Skeletal muscle satellite cell (primary cell): ENCODE measurements around the gene SIPA1.
A peak's percentile ranks its signal among the peaks of the same experiment; 100 is the strongest.

Experiments
- H3K27me3 ChIP-seq: 2 replicates; pipeline ENCODE4 v1.7.0; 2013; ENCODE audit warnings: low read length; ENCODE audit not compliant: control insufficient read depth, insufficient read depth
- H3K36me3 ChIP-seq: 2 replicates; pipeline ENCODE4 v1.7.0; 2013; ENCODE audit warnings: mild to moderate bottlenecking, control low read depth, low read length; ENCODE audit not compliant: insufficient read depth
- H3K4me1 ChIP-seq: 2 replicates; pipeline ENCODE4 v1.7.0; 2013; ENCODE audit warnings: low read length; ENCODE audit not compliant: control insufficient read depth, insufficient read depth
- H3K4me2 ChIP-seq: 2 replicates; pipeline ENCODE4 v1.7.0; 2013; ENCODE audit warnings: mild to moderate bottlenecking, low read length
- H3K4me3 ChIP-seq: 2 replicates; pipeline ENCODE4 v1.7.0; 2013; ENCODE audit warnings: low read length
- H3K9ac ChIP-seq: 2 replicates; pipeline ENCODE4 v1.7.0; 2013; ENCODE audit warnings: mild to moderate bottlenecking, low read depth, low read length, moderate library complexity
- H3K9me3 ChIP-seq: replicated peaks from 2 replicates; pipeline ENCODE4 v1.7.0; 2013; ENCODE audit warnings: mild to moderate bottlenecking, control low read depth, low read length

Gene SIPA1

DNA sequence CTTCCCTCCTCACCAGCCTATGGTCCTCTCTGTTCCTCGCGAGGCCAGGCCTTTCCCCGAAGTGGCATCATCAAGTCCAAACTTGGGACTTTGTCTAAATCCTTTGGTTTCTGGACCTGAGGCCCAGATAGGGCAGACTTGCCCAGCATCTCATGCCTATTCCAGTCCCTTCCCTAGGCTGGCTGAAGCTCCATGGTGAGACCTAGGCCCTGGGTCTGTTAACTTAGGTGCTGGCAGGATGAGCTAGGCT lies 13.4 kb downstream of the SIPA1 start:
- no peak overlapping the region for H3K9ac ChIP-seq
- no peaks in the 10 kb centered on the region for H3K27me3 ChIP-seq
- H3K36me3 ChIP-seq = peaks cover 39% of the 10 kb centered on the region
- H3K4me1 ChIP-seq = peaks cover 28% of the 10 kb centered on the region
- no peak overlapping the region for H3K4me2 ChIP-seq
- H3K4me3 ChIP-seq = no peak overlapping the region
- no peaks in the 10 kb centered on the region for H3K9me3 ChIP-seq

DNA sequence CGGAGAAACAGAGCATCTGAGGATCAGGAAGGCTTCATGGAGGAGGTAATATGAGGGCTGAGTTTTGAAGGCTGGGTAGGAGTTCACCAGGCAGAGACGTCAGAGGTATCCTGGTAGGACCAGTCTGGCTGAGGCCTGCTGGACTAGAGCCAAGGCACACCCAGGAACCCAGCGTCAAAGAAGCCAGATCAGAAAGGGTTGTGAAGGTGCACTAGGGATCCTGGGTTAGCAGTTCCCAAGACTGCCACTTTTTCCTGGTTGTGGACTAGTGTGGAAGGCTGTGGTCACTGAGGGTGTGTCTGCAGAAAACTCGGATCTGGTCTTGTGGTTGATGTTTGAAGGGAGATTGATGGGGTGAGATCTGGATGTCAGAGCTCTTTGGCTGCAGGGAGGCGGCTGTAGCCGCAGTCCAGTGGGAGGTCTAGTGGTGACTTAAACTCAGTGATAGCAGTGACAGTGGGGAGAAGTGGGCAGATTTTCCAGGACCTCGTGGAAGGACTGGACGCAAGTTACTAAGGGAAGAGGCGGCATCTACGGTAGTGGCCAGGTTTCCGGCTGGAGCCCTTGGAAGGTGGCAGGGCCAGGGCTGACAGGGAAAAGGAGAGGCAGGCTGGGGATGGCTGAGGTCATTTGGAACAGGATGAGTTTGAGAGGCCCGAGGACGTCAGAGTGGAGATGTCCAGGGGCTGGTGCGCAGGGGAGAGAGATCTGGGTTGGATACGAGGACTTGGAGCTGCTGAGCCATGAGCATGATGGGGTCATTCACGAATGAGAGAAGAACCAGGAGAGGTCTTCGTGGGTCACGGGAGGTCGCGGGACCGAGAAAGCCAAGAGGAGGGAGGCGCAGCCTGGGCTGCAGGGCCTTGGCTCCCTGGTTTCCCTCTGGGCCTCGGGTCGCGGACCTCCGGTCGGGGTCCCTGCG lies 13.9 kb downstream of the SIPA1 start:
- Histone ChIP-seq H3K4me1 (peaks cover 27% of the 10 kb centered on the region), H3K9ac (peak overlapping the region; percentile 87), H3K4me3 (peak overlapping the region; percentile 78), H3K27me3 (no peaks in the 10 kb centered on the region), H3K36me3 (peaks cover 42% of the 10 kb centered on the region), H3K9me3 (no peaks in the 10 kb centered on the region), H3K4me2 (peak overlapping the region; percentile 92)

DNA sequence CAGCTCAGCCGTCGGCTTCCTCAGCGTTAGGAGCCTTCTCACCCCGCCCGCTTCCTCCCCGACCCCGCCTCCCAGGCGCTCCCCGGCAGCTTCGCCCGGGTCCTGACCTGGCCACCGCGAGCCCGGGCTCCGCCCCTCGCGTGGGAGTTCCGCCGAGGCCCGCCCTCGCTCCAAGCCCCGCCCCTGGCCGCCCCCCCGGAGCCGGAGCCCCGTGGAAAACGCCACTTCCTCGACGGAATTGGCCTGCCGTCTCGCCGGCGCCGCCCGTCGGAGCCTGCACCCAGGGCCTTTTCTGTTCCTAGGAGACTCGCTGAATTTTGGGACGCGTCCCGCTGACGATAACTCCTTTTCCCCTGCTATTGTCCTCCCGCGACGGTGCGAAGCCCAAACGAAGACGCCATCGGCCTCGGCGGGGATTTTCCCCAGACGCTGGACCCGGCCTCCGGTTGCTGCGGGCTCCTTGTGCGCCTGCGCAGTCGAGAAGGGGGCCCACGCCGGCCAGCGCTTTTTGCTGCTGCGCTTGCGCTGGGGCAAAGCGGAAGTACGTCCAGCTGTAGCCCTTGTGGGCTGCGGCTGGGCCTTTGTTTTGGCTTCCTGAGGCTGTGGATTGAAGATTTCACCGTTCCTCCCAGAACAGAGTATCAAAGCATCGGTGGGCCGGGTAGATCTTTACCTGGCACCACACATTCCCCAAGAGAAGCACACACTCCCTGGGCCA lies 14.8 kb downstream of the SIPA1 start:
- Histone ChIP-seq H3K4me1 (peaks cover 25% of the 10 kb centered on the region), H3K9me3 (no peaks in the 10 kb centered on the region), H3K9ac (peak overlapping the region; percentile 87), H3K4me3 (peak overlapping the region; percentile 78), H3K27me3 (no peaks in the 10 kb centered on the region), H3K4me2 (peak overlapping the region; percentile 92), H3K36me3 (peaks cover 50% of the 10 kb centered on the region)

DNA sequence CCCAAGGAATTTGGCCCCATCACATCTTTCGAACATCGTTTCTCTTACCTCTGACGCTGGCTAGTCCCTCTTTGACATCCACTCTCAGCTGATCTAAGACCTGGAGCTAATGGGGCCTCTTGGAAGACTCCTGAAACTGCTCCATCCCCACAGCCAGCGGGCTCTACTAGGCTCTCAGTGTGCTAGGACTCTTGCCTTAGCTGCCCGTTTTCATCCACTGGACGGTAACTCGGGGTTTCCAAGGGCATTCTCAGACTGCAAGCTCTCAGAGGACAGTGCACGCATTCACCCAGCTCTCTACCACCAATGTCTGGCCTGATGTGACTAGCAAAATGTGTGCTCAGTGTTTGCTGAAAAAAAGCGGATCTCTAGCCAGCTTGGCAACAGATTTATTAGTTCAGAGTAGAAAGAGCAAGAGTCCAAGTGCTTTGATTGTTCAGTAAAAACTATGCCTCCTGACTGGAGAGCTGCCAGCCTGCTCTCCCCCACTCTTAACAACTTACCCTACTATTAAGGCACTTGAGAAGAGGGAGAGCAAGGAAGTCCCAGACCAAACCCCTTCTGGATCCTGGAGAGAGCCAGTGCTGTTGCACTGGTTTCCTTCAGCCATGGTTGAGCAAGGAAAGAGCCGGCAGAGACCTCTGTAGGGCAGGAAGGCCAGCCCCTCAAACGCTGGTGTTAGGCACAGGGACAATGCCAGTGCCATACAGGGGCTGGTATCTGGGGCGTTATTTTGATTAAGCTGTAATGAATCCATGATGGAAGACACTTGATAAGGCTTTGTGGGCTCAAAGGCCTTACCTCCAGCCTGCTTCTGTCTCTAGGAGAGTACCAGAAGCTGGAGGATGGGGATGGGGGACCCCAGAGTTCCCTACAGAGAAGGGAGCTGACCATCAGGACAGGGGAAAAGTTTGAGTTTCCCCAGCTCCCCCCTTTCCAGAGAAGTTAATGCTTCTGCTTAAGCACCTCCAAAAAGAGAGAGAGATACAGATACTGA lies 15.6 kb downstream of the SIPA1 start:
- H3K9ac ChIP-seq = peak overlapping the region; percentile 87
- H3K4me1 ChIP-seq = peaks cover 25% of the 10 kb centered on the region
- H3K36me3 ChIP-seq = peaks cover 59% of the 10 kb centered on the region
- peak overlapping the region; percentile 78 for H3K4me3 ChIP-seq
- H3K27me3 ChIP-seq = no peaks in the 10 kb centered on the region
- peak overlapping the region; percentile 92 for H3K4me2 ChIP-seq
- no peaks in the 10 kb centered on the region for H3K9me3 ChIP-seq

DNA sequence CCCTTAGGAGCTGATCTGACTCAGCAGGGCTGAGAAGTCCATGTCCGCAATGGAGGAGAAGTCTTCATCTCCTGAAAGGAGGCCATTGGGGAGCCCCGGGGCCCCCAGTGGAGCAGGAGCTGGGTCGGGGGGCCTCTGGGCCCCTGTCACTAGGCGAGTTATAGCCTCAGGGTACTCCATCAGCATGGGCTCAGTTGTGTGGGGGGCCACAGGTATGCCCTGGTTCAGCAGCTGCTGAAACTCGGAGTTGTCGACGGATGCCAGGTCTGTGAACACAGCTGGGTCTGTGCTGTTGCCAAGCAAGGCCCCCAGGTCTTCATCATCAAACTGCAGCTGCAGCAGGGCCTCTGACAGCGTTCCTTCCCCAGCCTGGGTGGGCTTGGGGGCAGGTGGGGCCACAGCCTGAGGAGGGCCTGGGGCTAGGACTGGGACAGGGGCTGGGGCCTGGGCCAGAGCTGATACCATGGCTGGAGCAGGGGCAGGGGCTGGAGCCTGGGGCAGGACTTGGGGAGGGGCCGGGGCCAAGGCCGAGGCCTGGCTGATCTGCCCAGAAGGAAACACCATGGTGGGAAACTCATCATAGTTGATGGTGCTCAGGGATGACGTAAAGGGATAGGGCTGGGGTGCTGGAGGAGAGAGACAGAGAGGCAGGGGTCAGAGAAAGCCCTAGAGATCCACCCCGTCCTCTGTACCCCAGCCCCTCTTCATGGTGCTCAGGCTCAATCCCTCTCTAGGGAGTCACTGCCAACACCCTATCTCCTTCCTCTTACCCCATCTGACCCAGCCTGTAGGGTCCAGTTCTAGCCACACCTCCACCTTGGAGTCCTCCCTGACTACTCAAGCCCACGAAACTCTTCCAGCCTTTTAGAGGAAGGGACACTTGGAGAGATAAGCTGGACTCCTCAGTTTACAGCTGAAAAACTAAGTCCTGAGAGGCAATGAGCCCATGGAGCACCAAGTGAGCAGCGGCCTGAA lies 16.8 kb downstream of the SIPA1 start:
- H3K27me3 ChIP-seq = no peaks in the 10 kb centered on the region
- no peaks in the 10 kb centered on the region for H3K9me3 ChIP-seq
- peaks cover 25% of the 10 kb centered on the region for H3K4me1 ChIP-seq
- peaks cover 67% of the 10 kb centered on the region for H3K36me3 ChIP-seq
- no peak overlapping the region for H3K4me2 ChIP-seq
- H3K9ac ChIP-seq = no peak overlapping the region
- H3K4me3 ChIP-seq = no peak overlapping the region

DNA sequence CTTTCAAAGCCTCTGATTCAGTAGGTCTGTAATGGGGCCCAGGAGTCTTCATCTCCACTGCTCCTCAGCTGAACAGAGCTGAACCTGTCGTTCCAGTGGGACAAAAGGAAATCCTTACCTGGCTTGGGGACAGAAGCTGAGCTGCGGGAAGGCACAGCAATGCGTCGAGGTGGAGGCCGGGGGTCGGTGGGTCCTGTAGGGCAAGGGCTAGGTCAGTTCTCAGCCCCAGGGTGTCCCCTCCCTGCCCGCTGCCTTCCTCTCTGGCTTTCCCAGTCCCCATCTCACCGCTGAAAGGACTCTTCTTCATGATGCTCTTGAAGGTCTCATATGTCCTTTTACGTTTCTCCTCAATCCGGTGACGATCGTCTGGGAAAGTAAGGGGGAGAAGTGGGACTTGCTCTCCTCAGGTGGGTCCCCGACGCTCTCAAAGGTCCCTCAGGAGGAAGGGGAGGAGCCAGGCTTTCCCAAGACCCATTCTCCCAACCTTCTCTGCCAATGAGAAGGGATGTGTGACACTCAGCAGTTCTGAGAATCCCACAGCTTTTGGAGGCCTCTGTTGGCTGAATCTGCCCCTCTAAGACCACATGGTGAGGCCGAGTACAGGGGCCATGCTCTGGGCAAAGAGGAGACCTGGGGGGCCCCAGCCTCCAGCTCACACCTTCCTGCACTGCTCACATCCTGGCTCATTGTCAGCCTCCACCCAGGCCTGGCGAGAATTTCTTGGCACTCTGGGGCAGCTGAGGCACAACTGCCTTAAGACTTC lies 17.9 kb downstream of the SIPA1 start:
- Histone ChIP-seq H3K36me3 (peaks cover 72% of the 10 kb centered on the region), H3K4me3 (no peak overlapping the region), H3K9me3 (no peaks in the 10 kb centered on the region), H3K4me1 (peaks cover 25% of the 10 kb centered on the region), H3K4me2 (no peak overlapping the region), H3K9ac (no peak overlapping the region), H3K27me3 (no peaks in the 10 kb centered on the region)

DNA sequence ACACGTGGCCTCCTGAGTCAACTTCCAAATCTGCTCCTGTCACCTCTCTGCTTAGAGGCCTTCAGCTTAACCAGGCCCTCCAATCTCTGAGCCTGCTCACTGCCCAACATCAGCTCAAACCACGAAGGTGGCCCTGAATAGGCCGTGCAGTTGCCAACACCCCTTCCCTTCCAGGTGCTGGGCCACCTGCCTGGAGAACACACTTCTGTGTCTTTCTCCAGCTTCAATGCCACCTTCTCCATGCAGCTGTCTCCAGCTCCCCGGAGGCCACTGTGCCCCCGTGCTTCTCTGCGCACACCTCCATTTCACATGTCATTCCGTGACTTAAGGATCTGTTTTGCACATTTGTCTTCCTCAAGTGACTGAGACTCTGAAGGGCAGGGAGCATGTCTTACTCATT lies 19.5 kb downstream of the SIPA1 start:
- Histone ChIP-seq H3K4me2 (no peak overlapping the region), H3K27me3 (no peaks in the 10 kb centered on the region), H3K9ac (no peak overlapping the region), H3K4me3 (no peak overlapping the region), H3K4me1 (peaks cover 27% of the 10 kb centered on the region), H3K36me3 (peaks cover 86% of the 10 kb centered on the region), H3K9me3 (no peaks in the 10 kb centered on the region)

DNA sequence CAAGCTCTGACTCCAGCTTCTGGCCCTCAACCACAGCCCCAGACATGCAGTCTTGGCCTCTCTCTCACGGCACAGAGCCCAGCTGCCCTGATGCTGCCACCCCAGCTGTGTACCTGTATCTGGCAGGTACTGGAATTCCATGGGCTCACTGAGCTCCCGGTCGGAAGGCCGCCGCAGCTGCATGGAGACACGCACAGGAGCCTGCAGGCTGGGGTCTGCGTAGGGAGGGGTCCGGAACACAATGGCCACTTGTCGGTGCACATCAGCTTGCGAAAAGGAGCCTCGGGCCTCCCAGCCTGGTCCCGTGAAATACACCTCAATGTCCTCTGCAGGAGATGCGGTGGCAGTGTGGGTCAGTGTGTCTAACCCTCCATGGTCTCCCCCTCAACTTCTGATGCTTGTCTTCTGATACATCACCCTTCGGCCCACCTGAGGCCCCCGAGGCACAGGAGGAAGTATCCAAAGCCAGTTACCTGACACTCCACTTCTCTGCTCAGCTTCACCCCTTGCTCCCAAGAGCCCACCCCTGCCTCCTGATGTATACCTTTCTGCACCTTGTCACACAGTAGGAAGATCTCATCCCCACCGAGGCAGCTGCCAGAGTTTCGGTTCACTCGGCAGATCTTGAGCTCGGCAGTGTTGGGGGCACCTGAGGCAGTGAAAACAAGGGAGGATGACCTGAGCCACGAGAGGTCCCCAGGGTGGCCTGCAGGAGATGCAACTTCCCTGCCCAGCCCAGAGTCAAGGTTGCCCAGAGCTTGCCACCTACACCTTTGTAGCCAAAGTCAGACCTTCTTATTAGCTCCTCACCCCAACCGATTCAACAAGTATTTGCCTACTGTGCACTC lies 20.5 kb downstream of the SIPA1 start:
- Histone ChIP-seq H3K9me3 (no peaks in the 10 kb centered on the region), H3K4me1 (peaks cover 21% of the 10 kb centered on the region), H3K27me3 (no peaks in the 10 kb centered on the region), H3K4me2 (no peak overlapping the region), H3K36me3 (peaks cover 83% of the 10 kb centered on the region), H3K4me3 (no peak overlapping the region), H3K9ac (no peak overlapping the region)

DNA sequence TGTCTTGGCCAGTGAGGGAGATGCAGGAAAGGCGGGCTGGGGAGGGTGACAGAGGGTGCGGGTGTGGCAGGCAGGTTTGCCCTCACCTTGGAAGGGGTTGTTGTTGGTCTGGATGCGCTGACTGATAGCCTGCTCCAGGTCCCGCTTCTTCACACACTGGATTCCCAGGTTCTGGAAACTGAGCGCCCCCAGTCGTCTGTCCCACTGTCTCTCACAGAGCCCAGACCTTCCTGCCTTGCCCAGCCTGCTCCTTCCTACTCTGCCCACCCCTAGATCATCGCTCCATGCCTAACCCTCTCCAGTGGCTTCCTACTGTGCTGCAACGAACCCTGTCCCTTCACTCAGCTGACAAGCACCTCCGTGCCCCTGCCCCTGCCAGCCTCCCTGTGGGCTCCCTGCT lies 22.1 kb downstream of the SIPA1 start:
- H3K9ac ChIP-seq = no peak overlapping the region
- peaks cover 66% of the 10 kb centered on the region for H3K36me3 ChIP-seq
- H3K4me2 ChIP-seq = no peak overlapping the region
- H3K4me3 ChIP-seq = no peak overlapping the region
- H3K4me1 ChIP-seq = peaks cover 24% of the 10 kb centered on the region
- no peaks in the 10 kb centered on the region for H3K27me3 ChIP-seq
- H3K9me3 ChIP-seq = no peaks in the 10 kb centered on the region
